Measurements from ENCODE around the gene SMARCA4.
"Not testable (repeated sequence)": the region's sequence is repeated elsewhere in the genome, so short reads cannot be mapped to it uniquely, and the experiment has no call there.

SMARCA4 gene

GRCh38 chr19:11041194-11041593 lies 80.4 kb downstream of the SMARCA4 start:
- no peak for DNase-seq

- no peak for DNase-seq
Measured at GRCh38 chr19:11041966-11042627, 81.3 kb downstream of the SMARCA4 start.

DNA sequence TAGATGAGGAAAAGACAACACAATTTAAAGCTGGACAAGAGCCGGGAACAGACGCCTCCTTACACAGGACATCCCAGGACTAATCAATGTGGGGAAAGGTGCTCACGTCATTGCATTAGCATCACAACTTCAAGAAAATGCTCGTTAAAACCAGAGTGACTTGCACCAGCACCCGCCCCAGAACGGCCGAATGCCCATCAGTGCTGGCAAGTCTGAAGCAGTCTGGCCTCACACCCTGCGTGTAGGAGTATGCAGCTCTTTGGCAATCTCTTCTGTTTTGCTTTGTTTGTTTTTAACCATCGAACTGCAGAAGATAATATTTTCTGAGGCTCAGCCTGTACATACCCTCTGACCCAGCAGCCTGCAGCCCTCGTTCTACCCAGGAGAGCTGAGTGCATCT lies 83.6 kb downstream of the SMARCA4 start:
- DNase-seq: no peak

DNA sequence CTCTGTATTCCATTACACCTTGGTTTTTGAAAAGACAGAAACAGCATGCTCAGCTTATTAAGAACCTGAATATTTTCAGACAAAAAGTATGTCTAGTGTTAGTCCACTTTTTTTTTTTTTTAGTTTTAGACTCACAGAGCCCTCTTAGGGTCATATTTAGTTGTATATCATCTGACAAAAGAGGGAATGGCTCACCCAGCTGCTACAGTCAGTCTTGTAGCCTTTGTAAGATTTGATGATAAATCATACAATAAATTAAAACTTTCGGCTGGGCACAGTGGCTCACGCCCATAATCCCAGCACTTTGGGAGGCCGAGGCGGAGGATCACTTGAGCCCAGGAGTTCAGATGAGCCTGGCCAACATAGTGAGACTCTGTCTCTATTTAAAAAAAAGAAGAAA lies 84.7 kb downstream of the SMARCA4 start:
- no peak for DNase-seq

GRCh38 chr19:11046605-11047354 lies 86.0 kb downstream of the SMARCA4 start:
- no peak for DNase-seq

DNA sequence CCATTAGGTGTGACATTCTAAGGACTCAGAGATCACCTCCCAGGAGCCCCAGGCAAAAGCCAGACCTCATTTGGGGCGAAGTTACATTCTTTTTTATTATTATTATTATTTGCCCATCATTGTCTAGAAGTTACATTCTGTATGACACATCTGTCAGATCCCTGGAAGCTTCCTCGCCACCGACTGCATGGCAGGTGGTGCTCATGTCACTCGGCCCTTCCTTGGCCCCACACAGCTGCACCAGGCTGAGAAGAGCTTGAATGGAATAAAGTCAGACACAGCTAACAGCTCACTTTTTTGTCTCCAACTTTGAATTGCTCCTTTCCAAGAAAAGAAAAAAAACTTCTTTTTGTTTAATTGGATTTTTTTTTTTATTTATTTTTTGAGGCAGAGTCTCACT lies 87.0 kb downstream of the SMARCA4 start:
- no peak for DNase-seq

DNA sequence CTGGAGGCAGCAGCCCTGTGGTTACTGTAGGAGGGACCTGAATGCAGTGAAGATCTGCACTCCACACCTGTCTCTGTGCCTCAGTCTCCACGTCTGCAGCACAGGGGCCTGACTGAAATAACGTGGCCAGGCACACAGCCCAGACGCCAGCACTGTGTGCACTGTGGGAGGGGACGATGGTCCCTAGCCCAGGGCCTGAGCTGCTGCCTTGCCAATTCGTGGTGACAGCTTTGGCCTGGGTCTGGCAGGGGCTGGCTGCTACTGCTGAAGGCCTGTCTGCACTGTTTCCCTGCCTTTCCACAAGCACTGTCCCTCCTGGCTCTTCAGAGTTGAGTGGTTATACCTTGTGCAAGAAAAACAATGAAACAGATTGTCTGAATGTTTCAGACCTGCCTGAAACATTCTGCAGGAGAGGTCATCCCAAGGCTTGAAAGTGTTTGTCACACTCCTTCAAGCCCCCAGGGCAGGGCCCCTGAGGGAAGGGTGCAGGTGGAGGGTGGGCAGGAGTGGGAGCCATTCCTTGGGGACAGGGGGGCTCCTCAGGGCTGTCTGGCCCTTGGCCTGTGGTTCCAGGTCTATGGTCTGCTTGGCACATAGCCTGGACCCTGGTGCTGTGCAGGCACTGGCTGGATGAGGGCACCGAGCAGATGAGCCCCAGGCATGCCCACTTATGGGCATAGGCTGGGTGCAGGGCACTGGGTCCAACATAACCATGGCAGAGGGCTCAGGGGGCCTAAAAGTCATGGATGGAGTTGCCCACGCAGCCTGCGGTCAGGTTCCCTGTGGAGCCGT lies 89.7 kb downstream of the SMARCA4 start:
- no peak for DNase-seq

DNA sequence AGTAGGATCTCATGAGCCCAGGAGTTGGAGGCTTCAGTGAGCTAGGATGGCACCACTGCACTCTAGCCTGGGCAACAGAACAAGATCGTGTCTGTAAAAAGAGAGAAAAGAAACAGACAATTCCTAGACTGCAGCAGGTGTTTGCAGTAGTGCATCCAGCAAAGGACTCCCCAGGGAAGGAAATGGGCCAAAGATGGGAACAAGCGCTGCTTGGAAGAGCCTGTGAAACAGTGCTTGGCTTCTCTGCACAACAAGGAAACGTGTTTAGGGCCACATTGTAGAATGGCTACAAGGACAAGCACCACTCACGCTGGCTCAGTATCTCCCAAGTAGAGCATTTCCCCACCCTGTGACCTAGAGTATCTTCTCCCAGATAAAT lies 93.0 kb downstream of the SMARCA4 start:
- DNase-seq: no peak

- no peak for DNase-seq
Measured at GRCh38 chr19:11054200-11054599, 93.4 kb downstream of the SMARCA4 start.

DNA sequence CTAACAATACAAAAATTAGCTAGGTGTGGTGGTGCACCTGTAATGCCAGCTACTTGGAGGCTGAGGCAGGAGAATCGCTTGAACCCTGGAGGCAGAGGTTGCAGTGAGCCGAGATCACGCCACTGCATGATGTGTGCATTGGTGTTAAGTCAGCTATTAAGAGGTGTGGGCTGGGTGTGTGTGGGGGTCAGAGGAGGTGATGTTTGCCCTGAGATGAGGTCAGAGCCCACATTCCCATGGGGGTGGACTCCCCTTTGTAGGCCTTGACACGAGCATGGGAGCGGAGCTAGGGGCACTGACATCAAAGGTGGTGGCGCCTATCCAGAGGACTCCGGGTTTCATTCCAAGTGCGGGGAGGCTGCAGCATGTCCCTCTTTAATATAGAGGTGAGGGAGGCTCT lies 93.8 kb downstream of the SMARCA4 start:
- no peak for DNase-seq

DNA sequence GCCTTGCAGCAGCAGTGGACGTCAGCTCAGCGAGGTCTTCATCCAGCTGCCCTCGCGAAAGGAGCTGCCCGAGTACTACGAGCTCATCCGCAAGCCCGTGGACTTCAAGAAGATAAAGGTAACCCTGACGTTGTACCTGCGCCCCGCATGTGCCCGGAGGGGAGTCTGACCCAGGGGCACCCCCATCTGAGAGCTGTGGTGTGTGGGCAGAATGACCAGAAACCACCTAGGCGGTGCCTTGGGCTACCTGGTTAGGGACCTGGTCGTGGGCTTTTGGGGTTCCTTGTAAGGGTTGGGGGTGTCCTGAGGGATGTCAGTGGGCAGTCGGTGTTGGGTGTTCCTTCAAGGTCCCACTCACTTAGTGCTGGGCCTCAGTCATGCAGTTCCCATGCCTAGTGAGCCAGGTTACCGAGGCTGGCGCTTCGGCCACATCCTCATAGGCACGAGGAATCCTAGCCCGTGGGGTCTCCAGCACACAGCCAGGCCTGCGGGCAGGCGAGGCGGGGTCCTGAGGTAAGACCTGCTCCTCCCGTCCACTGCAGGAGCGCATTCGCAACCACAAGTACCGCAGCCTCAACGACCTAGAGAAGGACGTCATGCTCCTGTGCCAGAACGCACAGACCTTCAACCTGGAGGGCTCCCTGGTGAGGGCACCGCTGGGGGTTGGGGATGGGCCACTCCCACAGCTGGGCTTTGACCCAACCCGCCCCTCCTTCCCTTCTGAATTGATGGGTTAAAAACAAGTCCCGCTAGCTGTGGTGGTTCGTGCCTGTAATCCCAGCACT lies 97.6 kb downstream of the SMARCA4 start:
- no peak for DNase-seq

- no peak for DNase-seq
Measured at GRCh38 chr19:11059511-11060358, 98.9 kb downstream of the SMARCA4 start.

GRCh38 chr19:11061952-11062351 lies 101.1 kb downstream of the SMARCA4 start:
- no peak for DNase-seq

- DNase-seq: no peak
Measured at GRCh38 chr19:11063434-11063833, 102.6 kb downstream of the SMARCA4 start.

GRCh38 chr19:11064831-11065303 lies 104.0 kb downstream of the SMARCA4 start:
- no peak for DNase-seq

DNA sequence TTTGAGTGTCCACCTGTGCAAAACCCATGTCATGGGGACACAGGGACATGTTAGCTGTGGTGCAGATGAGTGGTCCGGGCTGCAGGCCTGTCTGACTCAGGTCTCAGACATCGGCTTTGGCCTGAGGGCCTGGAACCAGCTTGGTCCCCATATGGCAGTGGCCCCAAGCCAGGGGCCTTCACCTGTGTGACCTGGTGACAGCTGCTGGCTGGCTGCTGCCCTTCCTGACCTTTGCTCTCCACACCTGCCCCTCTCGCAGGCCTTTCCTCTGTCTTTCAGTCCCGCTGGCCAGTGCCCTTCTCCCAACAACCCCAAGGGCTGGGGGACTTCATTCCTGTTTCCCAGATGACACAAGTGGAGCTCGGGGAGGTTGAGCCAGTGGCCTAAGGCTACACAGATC lies 105.5 kb downstream of the SMARCA4 start:
- no peak for DNase-seq

GRCh38 chr19:11067356-11068113 lies 106.7 kb downstream of the SMARCA4 start:
- DNase-seq: no peak

- DNase-seq: no peak
Measured at GRCh38 chr19:11069561-11069960, 108.7 kb downstream of the SMARCA4 start.

GRCh38 chr19:11070123-11070522 lies 109.3 kb downstream of the SMARCA4 start:
- no peak for DNase-seq

GRCh38 chr19:11073568-11073967 lies 112.7 kb downstream of the SMARCA4 start:
- DNase-seq: no peak

DNA sequence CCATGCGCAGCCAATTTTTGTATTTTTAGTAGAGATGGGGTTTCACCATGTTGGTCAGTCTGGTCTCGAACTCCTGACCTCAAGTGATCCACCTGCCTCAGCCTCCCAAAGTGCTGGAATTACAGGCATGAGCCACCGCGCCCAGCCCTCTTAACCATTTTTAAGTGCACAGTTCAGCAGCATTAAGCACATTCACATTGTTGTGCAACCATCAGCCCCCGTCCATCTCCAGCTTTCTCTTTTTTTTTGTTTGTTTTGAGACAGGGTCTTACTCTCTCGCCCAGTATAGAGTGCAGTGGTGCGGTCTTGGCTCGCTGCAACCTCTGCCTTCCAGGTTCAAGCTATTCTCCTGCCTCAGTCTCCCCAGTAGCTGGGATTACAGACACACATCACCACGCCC lies 116.0 kb downstream of the SMARCA4 start:
- DNase-seq: not testable (repeated sequence)
